SK-N-SH (cell line): Measurements from ENCODE around the gene DCHS1. TPM values are rescaled to one million over a fixed set of nuclear protein-coding genes. Genes with fewer than 3 reads are reported as not detected.

Source experiments
- CTCF ChIA-PET: fragments of 300-600, 350-600 bp; formaldehyde crosslinking; extraction: SDS; loops from one replicate; lab custom pipeline; 2021; lab: Yijun Ruan, JAX
- POLR2A ChIA-PET: fragments of 350-600 bp; sonication (Branson Sonifier 250); formaldehyde crosslinking; extraction: SDS; loops from one replicate; lab custom pipeline; 2020; ENCODE audit warnings: antibody characterized with exemption, inconsistent platforms; lab: Yijun Ruan, JAX
- DNase-seq: peaks from one replicate; pipeline ENCODE4 v3.0.0; 2012
- H2AFZ ChIP-seq: fragments of 200-600 bp; sonication (generic); 2 replicates; pipeline ENCODE4 v1.8.1; 2016; ENCODE audit warnings: antibody characterized with exemption, mild to moderate bottlenecking, low read depth
- H3F3A ChIP-seq: fragments of 200-600 bp; sonication (generic); replicated peaks from 2 replicates; pipeline ENCODE3; 2016; ENCODE audit warnings: antibody characterized with exemption, mild to moderate bottlenecking; ENCODE audit not compliant: insufficient read depth
- H3K27ac ChIP-seq, 2 experiments: fragments of 200-500 bp in 1 of 2; fragments of 200-600 bp in 1 of 2; sonication (Bioruptor generic) in 1 of 2; sonication (generic), shearing (Covaris generic) in 1 of 2; 2 replicates each; pipeline versions ENCODE4 v1.5.1 to v1.6.1; 2014 to 2016; ENCODE audit warnings: low read depth in 2 of 2, inconsistent platforms in 1 of 2, low read length in 1 of 2, mild to moderate bottlenecking in 1 of 2, mixed read lengths in 1 of 2
- H3K27me3 ChIP-seq: fragments of 200-600 bp; sonication (generic), shearing (Covaris generic); 2 replicates; pipeline ENCODE4 v1.6.1; 2016; ENCODE audit warnings: mixed run types; ENCODE audit not compliant: insufficient read depth
- H3K36me3 ChIP-seq, 2 experiments: fragments of 200-500 bp in 1 of 2; fragments of 200-600 bp in 1 of 2; sonication (Bioruptor generic) in 1 of 2; sonication (generic) in 1 of 2; replicated peaks in 1 of 2; 2 replicates each; pipeline versions ENCODE3 to v1.5.1; 2014 to 2016; ENCODE audit warnings: low read length in 1 of 2, mild to moderate bottlenecking in 1 of 2; ENCODE audit not compliant: insufficient read depth in 2 of 2, control insufficient read depth in 1 of 2
- H3K4me1 ChIP-seq, 2 experiments: fragments of 200-500 bp in 1 of 2; fragments of 200-600 bp in 1 of 2; sonication (Bioruptor generic) in 1 of 2; sonication (generic), shearing (Covaris generic) in 1 of 2; 2 replicates each; pipeline versions ENCODE4 v1.5.1 to v1.6.1; 2014 to 2016; ENCODE audit warnings: low read depth in 1 of 2, low read length in 1 of 2, mixed run types in 1 of 2; ENCODE audit not compliant: insufficient read depth in 2 of 2, control insufficient read depth in 1 of 2
- H3K4me2 ChIP-seq: fragments of 200-600 bp; sonication (generic), shearing (Covaris generic); 2 replicates; pipeline ENCODE4 v1.6.1; 2017; ENCODE audit warnings: mixed run types
- H3K4me3 ChIP-seq, 2 experiments: fragments of 200-500 bp in 1 of 2; fragments of 200-600 bp in 1 of 2; sonication (Bioruptor generic) in 1 of 2; sonication (generic), shearing (Covaris generic) in 1 of 2; 2 replicates each; pipeline versions ENCODE4 v1.5.1 to v1.8.1; 2014 to 2016; ENCODE audit warnings: low read depth in 2 of 2, inconsistent platforms in 1 of 2, low read length in 1 of 2, mild to moderate bottlenecking in 1 of 2, mixed read lengths in 1 of 2, moderate library complexity in 1 of 2
- H3K79me2 ChIP-seq: fragments of 200-600 bp; sonication (generic); 2 replicates; pipeline ENCODE4 v1.8.1; 2017; ENCODE audit warnings: mild to moderate bottlenecking; ENCODE audit not compliant: insufficient read depth
- H3K9ac ChIP-seq: fragments of 200-600 bp; sonication (generic); 2 replicates; pipeline ENCODE4 v1.6.1; 2017; ENCODE audit warnings: mixed run types
- H3K9me2 ChIP-seq: fragments of 200-600 bp; sonication (generic); 2 replicates; pipeline ENCODE4 v1.6.1; 2017; ENCODE audit warnings: mixed run types
- H3K9me3 ChIP-seq: fragments of 200-600 bp; sonication (generic); 2 replicates; pipeline ENCODE4 v1.6.1; 2017; ENCODE audit warnings: mixed run types, mild to moderate bottlenecking, moderate library complexity
- H4K20me1 ChIP-seq: fragments of 200-600 bp; sonication (generic); 2 replicates; pipeline ENCODE4 v1.6.1; 2017; ENCODE audit warnings: mild to moderate bottlenecking, mixed run types; ENCODE audit not compliant: insufficient read depth
- ELF1 ChIP-seq: IDR thresholded peaks from 2 replicates; pipeline ENCODE4 v1.4.0; 2012
- FOXJ3 ChIP-seq: sonication (generic); formaldehyde crosslinking; IDR thresholded peaks from 2 replicates; pipeline ENCODE4 v1.5.1; 2020; ENCODE audit warnings: mild to moderate bottlenecking, missing genetic modification reagents
- FOXM1 ChIP-seq: IDR thresholded peaks from 2 replicates; pipeline ENCODE4 v1.4.0; 2012; ENCODE audit warnings: low read depth, mild to moderate bottlenecking
- JUND ChIP-seq: IDR thresholded peaks from 2 replicates; pipeline ENCODE4 v1.4.0; 2012
- MXI1 ChIP-seq: IDR thresholded peaks from 2 replicates; pipeline ENCODE4 v1.6.1; 2012; ENCODE audit warnings: mild to moderate bottlenecking, low read depth, low read length, improper control_type of control experiment
- NFIC ChIP-seq: IDR thresholded peaks from 2 replicates; pipeline ENCODE4 v1.4.0; 2012; ENCODE audit warnings: borderline replicate concordance
- NRF1 ChIP-seq: IDR thresholded peaks from 2 replicates; pipeline ENCODE4 v1.6.1; 2012; ENCODE audit warnings: low read depth, mild to moderate bottlenecking, low read length
- POLR2AphosphoS5 ChIP-seq: IDR thresholded peaks from 2 replicates; pipeline ENCODE4 v1.6.1; 2012; ENCODE audit warnings: low read depth, low read length
- RCOR1 ChIP-seq: fragments of 150-350 bp; IDR thresholded peaks from 2 replicates; pipeline ENCODE4 v1.6.1; 2017; ENCODE audit warnings: antibody characterized with exemption, low read length
- WGBS: methylation state at CpG from one replicate; pipeline ENCODE4 v1.1.6; 2017; ENCODE audit warnings: low lambda C conversion rate; 5-methylcytosine and 5-hydroxymethylcytosine counted together
- polyA plus RNA-seq, 3 experiments: library from polyadenylated mRNA; depleted of rRNA; stranded (reverse); fragments of >200 nt; gene quantifications; 2 replicates each; pipeline ENCODE4 v1.2.3, GENCODE V29; 2012
- TF ChIP-seq, protein P1 (sequence below): IDR thresholded peaks from 2 replicates; pipeline ENCODE4 v1.4.0; 2012; ENCODE audit warnings: low read depth, borderline replicate concordance
- TF ChIP-seq, protein P2 (sequence below): IDR thresholded peaks from 2 replicates; pipeline ENCODE4 v1.4.0; 2012; ENCODE audit warnings: low read depth, borderline replicate concordance
- TF ChIP-seq, protein P3 (sequence below): IDR thresholded peaks from 2 replicates; pipeline ENCODE4 v1.4.0; 2012; ENCODE audit warnings: low read depth

DCHS1 gene
- polyA plus RNA-seq, 1 of the 3 experiments (the other 2 are of a cell fraction), result 5.7 TPM

DNA sequence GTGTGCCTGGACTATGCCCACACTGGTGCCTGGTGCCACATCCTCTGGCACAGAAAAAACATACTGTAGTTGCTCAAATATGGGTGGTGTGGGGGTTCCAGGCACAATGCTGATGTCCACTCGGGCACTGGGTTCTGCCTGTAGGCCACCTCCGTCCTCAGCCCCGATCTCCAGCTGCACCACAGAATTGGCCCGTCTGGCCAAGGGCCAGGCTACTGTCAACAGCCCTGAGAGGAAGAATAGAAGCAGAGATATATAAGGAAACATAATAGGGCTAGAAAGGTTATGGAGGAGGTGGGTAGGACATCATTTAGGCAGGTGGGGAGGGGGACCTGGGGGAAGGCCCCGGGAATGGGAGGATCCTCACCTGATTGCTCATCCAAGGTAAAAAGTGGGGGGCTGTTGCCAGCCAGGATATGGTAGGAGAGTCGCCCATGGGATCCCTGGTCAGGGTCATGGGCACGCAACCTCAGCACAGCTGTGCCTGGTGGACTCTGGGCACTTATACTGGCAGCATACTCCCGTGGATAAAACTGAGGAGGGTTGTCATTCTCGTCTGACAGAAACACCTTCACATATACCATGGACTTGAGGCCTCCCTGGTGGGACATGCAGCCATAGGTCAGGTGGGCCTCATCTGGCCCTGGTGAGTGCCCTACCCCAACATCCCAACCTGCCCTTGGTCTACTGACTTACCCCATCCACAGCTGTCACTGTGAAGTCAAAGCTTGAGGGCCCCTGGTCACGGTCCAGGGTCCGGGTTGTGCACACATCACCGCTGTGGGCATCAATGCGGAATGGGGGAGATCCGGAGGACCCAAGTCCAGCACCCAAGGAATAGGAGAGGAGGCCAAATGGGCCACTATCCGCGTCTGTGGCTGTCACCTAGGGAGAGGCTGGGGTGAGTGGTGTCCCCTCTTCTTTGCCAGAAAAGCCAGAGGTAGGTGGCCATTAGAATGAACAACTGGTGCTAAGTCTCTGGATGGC lies 21.9 kb downstream of the DCHS1 start:
- Histone ChIP-seq H2AFZ (no peak overlapping the region), H4K20me1 (no peaks in the 10 kb centered on the region), H3K4me1 (peaks cover 0 to 9% of the 10 kb centered on the region in 2 experiments; a peak in 1 of 4 replicates), H3K4me3 (no peak overlapping the region), H3K9ac (no peak overlapping the region), H3F3A (no peaks in the 10 kb centered on the region), H3K27ac (no peak overlapping the region), H3K27me3 (no peaks in the 10 kb centered on the region), H3K4me2 (no peak overlapping the region), H3K9me2 (no peaks in the 10 kb centered on the region), H3K9me3 (no peaks in the 10 kb centered on the region), H3K36me3 (peaks cover 0 to 16% of the 10 kb centered on the region in 2 experiments), H3K79me2 (no peaks in the 10 kb centered on the region)
- 91% methylated on average over 14 of the region's 16 CpGs for WGBS
- ChIA-PET POLR2A (no interaction called here), CTCF (interaction anchor here (1.8 kb wide), 1 partner anchor 103 kb away, joined by 6 read pairs; no protein-coding TSS in a partner anchor)
- no peak for DNase-seq
- TF ChIP-seq, protein P1, sequence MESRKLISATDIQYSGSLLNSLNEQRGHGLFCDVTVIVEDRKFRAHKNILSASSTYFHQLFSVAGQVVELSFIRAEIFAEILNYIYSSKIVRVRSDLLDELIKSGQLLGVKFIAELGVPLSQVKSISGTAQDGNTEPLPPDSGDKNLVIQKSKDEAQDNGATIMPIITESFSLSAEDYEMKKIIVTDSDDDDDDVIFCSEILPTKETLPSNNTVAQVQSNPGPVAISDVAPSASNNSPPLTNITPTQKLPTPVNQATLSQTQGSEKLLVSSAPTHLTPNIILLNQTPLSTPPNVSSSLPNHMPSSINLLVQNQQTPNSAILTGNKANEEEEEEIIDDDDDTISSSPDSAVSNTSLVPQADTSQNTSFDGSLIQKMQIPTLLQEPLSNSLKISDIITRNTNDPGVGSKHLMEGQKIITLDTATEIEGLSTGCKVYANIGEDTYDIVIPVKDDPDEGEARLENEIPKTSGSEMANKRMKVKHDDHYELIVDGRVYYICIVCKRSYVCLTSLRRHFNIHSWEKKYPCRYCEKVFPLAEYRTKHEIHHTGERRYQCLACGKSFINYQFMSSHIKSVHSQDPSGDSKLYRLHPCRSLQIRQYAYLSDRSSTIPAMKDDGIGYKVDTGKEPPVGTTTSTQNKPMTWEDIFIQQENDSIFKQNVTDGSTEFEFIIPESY, result no peak
- TF ChIP-seq, protein P2, sequence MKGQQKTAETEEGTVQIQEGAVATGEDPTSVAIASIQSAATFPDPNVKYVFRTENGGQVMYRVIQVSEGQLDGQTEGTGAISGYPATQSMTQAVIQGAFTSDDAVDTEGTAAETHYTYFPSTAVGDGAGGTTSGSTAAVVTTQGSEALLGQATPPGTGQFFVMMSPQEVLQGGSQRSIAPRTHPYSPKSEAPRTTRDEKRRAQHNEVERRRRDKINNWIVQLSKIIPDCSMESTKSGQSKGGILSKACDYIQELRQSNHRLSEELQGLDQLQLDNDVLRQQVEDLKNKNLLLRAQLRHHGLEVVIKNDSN, result no peak
- TF ChIP-seq JUND, result no peak
- TF ChIP-seq, protein P3, sequence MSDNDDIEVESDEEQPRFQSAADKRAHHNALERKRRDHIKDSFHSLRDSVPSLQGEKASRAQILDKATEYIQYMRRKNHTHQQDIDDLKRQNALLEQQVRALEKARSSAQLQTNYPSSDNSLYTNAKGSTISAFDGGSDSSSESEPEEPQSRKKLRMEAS, result no peak
- TF ChIP-seq NFIC, result no peak
- TF ChIP-seq RCOR1, result no peak
- no peak for TF ChIP-seq FOXJ3 (CRISPR knock-in tag)
- TF ChIP-seq POLR2AphosphoS5, result no peak
- no peak for TF ChIP-seq ELF1
- TF ChIP-seq FOXM1, result no peak
- no peak for TF ChIP-seq MXI1
- no peak for TF ChIP-seq NRF1
